Tracheal epithelial cell (primary cell): ENCODE results near the gene NLRP8. TPM values are rescaled to one million over a fixed set of nuclear protein-coding genes. Genes with fewer than 3 reads are reported as not detected.

ENCODE experiments used
- total RNA-seq: library from RNA; depleted of rRNA; stranded (reverse); fragments of >200 nt; gene quantifications from 2 replicates; pipeline ENCODE4 v1.2.1, GENCODE V29; 2014

The NLRP8 gene
- total RNA-seq: not detected in 2 replicates

GRCh38 chr19:55947532-55947931 is at the start of gene NLRP8:
TSS of gene NLRP8 (plus strand) at chr19:55947832.

GRCh38 chr19:55931936-55932386 is 15.7 kb upstream of the NLRP8 start, which contains the start of gene NLRP13:
TSS of gene NLRP13 (minus strand) at chr19:55932336. CDS start at chr19:55932311, 25 bp downstream.

GRCh38 chr19:55986487-55986886 is 38.9 kb downstream of the NLRP8 start, which contains the start of gene NLRP5:
TSS of gene NLRP5 (plus strand) at chr19:55986775.

Other genes starting within 250 kb of the NLRP8 start
- gene NLRP9, start 209.4 kb upstream of the NLRP8 start, total RNA-seq: 0.24 TPM in 1 of 2 replicates, not detected in the other
- not detected in 2 replicates for gene RFPL4A, start 188.7 kb upstream of the NLRP8 start, total RNA-seq
- gene RFPL4AL1, start 178.7 kb upstream of the NLRP8 start, total RNA-seq: not detected in 2 replicates
- gene NLRP11, start 115.8 kb upstream of the NLRP8 start, total RNA-seq: not detected in 2 replicates
- not detected in 2 replicates for gene NLRP4, start 111.3 kb upstream of the NLRP8 start, total RNA-seq
- gene NLRP13, start 15.5 kb upstream of the NLRP8 start, total RNA-seq: not detected in 2 replicates
- gene NLRP5, start 38.9 kb downstream of the NLRP8 start, total RNA-seq: not detected in 2 replicates
- 42.6 and 44.3 TPM in 2 replicates for gene ZNF787, start 173.5 kb downstream of the NLRP8 start, total RNA-seq
- gene ZNF444, start 193.5 kb downstream of the NLRP8 start, total RNA-seq: 9.0 and 10.1 TPM in 2 replicates
- not detected in 2 replicates for gene GALP, start 228.2 kb downstream of the NLRP8 start, total RNA-seq
- gene ZSCAN5B, start 250.0 kb downstream of the NLRP8 start, total RNA-seq: not detected in 2 replicates